PC-3 (cell line): ENCODE results near the gene MRTFA. TPM values are rescaled to one million over a fixed set of nuclear protein-coding genes. Genes with fewer than 3 reads are reported as not detected.
A peak's percentile ranks its signal among the peaks of the same experiment; 100 is the strongest.

Source experiments
- ATAC-seq: fragments of 200-7000 bp; cut with Tn5 transposase; 2 replicates; pipeline ENCODE4 v1.9.1; 2020; ENCODE audit warnings: mild to moderate bottlenecking, moderate library complexity
- BruUV-seq: library from RNA; stranded (reverse); fragments of 400-500 nt; replicated peaks from 2 replicates; lab custom pipeline; 2021; lab: Mats Ljungman, UMichigan
- CTCF ChIA-PET: fragments of 300-600 bp; sonication (Branson Sonifier 250); formaldehyde crosslinking; loops from one replicate; lab custom pipeline; 2022; ENCODE audit warnings: antibody characterized with exemption; lab: Charles Lee
- POLR2A ChIA-PET: fragments of 300-600 bp; sonication (Branson Sonifier 250); formaldehyde crosslinking; loops from one replicate; lab custom pipeline; 2022; ENCODE audit warnings: antibody characterized with exemption; ENCODE audit not compliant: unreplicated experiment; lab: Charles Lee
- DNase-seq: peaks from one replicate; pipeline ENCODE4 v3.0.0-alpha.2; 2015
- H2AFZ ChIP-seq: fragments of 300-600 bp; sonication (generic); 2 replicates; pipeline ENCODE4 v1.6.0; 2016; ENCODE audit warnings: antibody characterized with exemption, low read length
- H3F3A ChIP-seq: fragments of 300-600 bp; sonication (generic); one replicate; pipeline ENCODE4 v1.6.0; 2017; ENCODE audit warnings: antibody characterized with exemption, low read length, control low read depth, mild to moderate bottlenecking; ENCODE audit not compliant: unreplicated experiment
- H3K27ac ChIP-seq: fragments of 300-600 bp; sonication (generic); 2 replicates; pipeline ENCODE4 v1.5.1; 2016; ENCODE audit warnings: mild to moderate bottlenecking, low read length
- H3K27me3 ChIP-seq: fragments of 300-600 bp; sonication (generic); 2 replicates; pipeline ENCODE4 v1.6.1; 2016; ENCODE audit warnings: low read length, mixed read lengths
- H3K36me3 ChIP-seq: fragments of 300-600 bp; sonication (generic); 2 replicates; pipeline ENCODE4 v1.6.1; 2016; ENCODE audit warnings: low read depth, mixed run types, low read length, mixed read lengths
- H3K4me1 ChIP-seq: fragments of 300-600 bp; sonication (generic); 2 replicates; pipeline ENCODE4 v1.5.1; 2016; ENCODE audit warnings: low read length; ENCODE audit not compliant: insufficient read depth
- H3K4me2 ChIP-seq: fragments of 300-600 bp; sonication (generic); 2 replicates; pipeline ENCODE4 v1.6.0; 2016; ENCODE audit warnings: low read length
- H3K4me3 ChIP-seq: fragments of 300-600 bp; sonication (generic); 2 replicates; pipeline ENCODE4 v1.5.1; 2016; ENCODE audit warnings: mild to moderate bottlenecking, low read length, mixed read lengths
- H3K79me2 ChIP-seq: fragments of 300-600 bp; sonication (generic); 2 replicates; pipeline ENCODE4 v1.6.1; 2017; ENCODE audit warnings: low read length, mixed read lengths
- H3K9ac ChIP-seq: fragments of 300-600 bp; sonication (generic); 2 replicates; pipeline ENCODE4 v1.6.0; 2016; ENCODE audit warnings: mild to moderate bottlenecking, low read length
- H3K9me2 ChIP-seq: fragments of 300-600 bp; sonication (generic); replicated peaks from 2 replicates; pipeline ENCODE4 v1.6.1; 2016; ENCODE audit warnings: mixed run types, low read length, mixed read lengths
- H3K9me3 ChIP-seq: fragments of 300-600 bp; sonication (generic); 2 replicates; pipeline ENCODE4 v1.6.1; 2016; ENCODE audit warnings: low read length, mixed read lengths
- H4K20me1 ChIP-seq: fragments of 300-600 bp; sonication (generic); 2 replicates; pipeline ENCODE4 v1.6.1; 2016; ENCODE audit warnings: low read length, mixed read lengths
- EZH2 ChIP-seq: fragments of 300-600 bp; sonication (generic); IDR thresholded peaks from one replicate; pipeline ENCODE4 v1.6.1; 2017; ENCODE audit warnings: antibody characterized with exemption, mild to moderate bottlenecking, low read length; ENCODE audit not compliant: unreplicated experiment
- EZH2phosphoT487 ChIP-seq: fragments of 300-600 bp; sonication (generic); IDR thresholded peaks from 2 replicates; pipeline ENCODE4 v1.6.1; 2018; ENCODE audit warnings: mild to moderate bottlenecking, antibody characterized with exemption, low read length, borderline replicate concordance
- intact Hi-C: fragments of 100-400 bp; cut with micrococcal nuclease; formaldehyde crosslinking; loops from 2 replicates; pipeline ENCODE4 v1.9.0; 2023
- total RNA-seq: library from RNA; depleted of rRNA; stranded (reverse); fragments of >200 nt; gene quantifications from 2 replicates; pipeline ENCODE4 v1.2.3, GENCODE V29; 2014
- TF ChIP-seq, protein P1 (sequence below): fragments of 300-600 bp; sonication (generic); conservative IDR thresholded peaks from 2 replicates; pipeline ENCODE4 v1.5.1; 2017; ENCODE audit warnings: antibody characterized with exemption, low read depth, mild to moderate bottlenecking, low read length

The MRTFA gene
- total RNA-seq, 1 experiment from 2014 or later: 32.6 TPM

DNA sequence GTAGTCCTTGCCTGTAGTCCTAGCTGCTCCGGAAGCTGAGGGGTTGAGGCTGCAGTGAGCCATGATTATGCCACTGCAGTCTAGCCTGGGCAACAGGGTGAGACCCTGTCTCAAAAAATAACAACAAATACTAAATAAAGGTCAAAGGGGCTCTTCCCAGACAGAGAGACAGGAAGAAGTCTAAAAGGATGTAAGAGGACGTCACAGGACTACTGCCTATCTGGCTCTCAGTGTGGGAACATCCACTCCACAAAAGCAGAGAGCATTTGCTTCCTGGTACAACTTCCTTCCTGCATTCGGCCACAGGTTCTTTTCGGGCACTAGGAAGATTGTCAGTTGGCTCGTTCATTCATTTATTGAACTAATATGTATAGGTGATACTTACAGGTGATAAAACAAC is 155.5 kb downstream of the MRTFA start:
- ChIA-PET POLR2A (no interaction called here), CTCF (no interaction called here)
- DNase-seq: no peak
- TF ChIP-seq EZH2 (no peak), EZH2phosphoT487 (no peak)
- TF ChIP-seq, protein P1, sequence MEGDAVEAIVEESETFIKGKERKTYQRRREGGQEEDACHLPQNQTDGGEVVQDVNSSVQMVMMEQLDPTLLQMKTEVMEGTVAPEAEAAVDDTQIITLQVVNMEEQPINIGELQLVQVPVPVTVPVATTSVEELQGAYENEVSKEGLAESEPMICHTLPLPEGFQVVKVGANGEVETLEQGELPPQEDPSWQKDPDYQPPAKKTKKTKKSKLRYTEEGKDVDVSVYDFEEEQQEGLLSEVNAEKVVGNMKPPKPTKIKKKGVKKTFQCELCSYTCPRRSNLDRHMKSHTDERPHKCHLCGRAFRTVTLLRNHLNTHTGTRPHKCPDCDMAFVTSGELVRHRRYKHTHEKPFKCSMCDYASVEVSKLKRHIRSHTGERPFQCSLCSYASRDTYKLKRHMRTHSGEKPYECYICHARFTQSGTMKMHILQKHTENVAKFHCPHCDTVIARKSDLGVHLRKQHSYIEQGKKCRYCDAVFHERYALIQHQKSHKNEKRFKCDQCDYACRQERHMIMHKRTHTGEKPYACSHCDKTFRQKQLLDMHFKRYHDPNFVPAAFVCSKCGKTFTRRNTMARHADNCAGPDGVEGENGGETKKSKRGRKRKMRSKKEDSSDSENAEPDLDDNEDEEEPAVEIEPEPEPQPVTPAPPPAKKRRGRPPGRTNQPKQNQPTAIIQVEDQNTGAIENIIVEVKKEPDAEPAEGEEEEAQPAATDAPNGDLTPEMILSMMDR: no peak
- no peaks in the 10 kb centered on the region for H3F3A ChIP-seq
- no peaks in the 10 kb centered on the region for H4K20me1 ChIP-seq
- no peaks in the 10 kb centered on the region for H3K27me3 ChIP-seq
- no peak overlapping the region for H3K9ac ChIP-seq
- H3K4me3 ChIP-seq: no peak overlapping the region
- no peaks in the 10 kb centered on the region for H3K9me2 ChIP-seq
- no peak overlapping the region for H2AFZ ChIP-seq
- H3K9me3 ChIP-seq: no peaks in the 10 kb centered on the region
- no peaks in the 10 kb centered on the region for H3K36me3 ChIP-seq
- intact Hi-C loops: no loop called here
- H3K79me2 ChIP-seq: peaks cover 23% of the 10 kb centered on the region; the same call in 1 of the 2 replicates
- H3K27ac ChIP-seq: no peak overlapping the region
- H3K4me2 ChIP-seq: no peak overlapping the region
- peaks cover 8% of the 10 kb centered on the region; the same call in 1 of the 2 replicates for H3K4me1 ChIP-seq
- no peak for ATAC-seq
- no TSS peak for BruUV-seq

DNA sequence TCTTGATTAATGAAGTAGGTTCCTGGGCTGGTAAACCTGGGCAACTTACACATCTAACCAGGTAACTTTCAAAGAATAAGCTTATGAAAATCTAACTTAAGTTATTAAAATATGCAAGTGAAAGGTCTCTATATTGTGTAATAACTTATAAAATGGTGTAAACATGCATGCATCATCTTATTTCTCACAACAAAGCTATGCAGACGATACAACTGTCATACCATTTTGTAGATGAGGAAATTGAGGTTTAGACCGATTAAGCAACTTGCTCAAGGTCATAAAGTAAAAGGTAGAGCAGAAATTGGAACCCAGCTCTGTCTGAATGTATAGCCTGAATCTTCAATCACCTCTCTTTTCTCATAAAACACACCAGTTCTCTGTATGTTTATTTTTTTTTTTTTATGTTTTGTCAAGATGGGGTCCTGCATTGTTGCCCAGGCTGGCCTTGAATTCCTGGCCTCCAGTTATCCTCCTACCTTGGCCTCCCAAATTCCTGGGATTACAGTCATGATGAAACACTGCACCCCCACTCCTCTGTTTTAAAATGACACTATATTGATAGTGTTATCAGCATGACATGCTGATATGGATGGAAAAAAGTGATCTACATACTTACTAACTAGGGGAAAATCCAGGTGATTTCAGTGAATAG is 156.5 kb downstream of the MRTFA start:
- peaks cover 20% of the 10 kb centered on the region; the same call in 1 of the 2 replicates for H3K79me2 ChIP-seq
- no peak overlapping the region for H3K4me3 ChIP-seq
- H3K4me2 ChIP-seq: no peak overlapping the region
- H3K4me1 ChIP-seq: peaks cover 8% of the 10 kb centered on the region; the same call in 1 of the 2 replicates
- intact Hi-C loops: no loop called here
- H3K9me3 ChIP-seq: no peaks in the 10 kb centered on the region
- no peaks in the 10 kb centered on the region for H4K20me1 ChIP-seq
- no peak overlapping the region for H3K9ac ChIP-seq
- ChIA-PET POLR2A (no interaction called here), CTCF (interaction anchor here (0.5 to 0.6 kb wide), 3 partner anchors 26 to 281 kb away, joined by 3 to 5 read pairs (median 3); no protein-coding TSS in a partner anchor)
- H3K27me3 ChIP-seq: no peaks in the 10 kb centered on the region
- TF ChIP-seq EZH2 (no peak), EZH2phosphoT487 (no peak)
- TF ChIP-seq, protein P1: no peak
- DNase-seq: peak; percentile 44
- no peaks in the 10 kb centered on the region for H3F3A ChIP-seq
- no peak overlapping the region for H2AFZ ChIP-seq
- H3K27ac ChIP-seq: no peak overlapping the region
- no peak for ATAC-seq
- H3K9me2 ChIP-seq: no peaks in the 10 kb centered on the region
- BruUV-seq: no TSS peak
- H3K36me3 ChIP-seq: no peaks in the 10 kb centered on the region
